Endothelial cell of umbilical vein (primary cell): ENCODE data around the gene ALG8. TPM values are rescaled to one million over a fixed set of nuclear protein-coding genes. Genes with fewer than 3 reads are reported as not detected.

Experiments used
- BruUV-seq: library from RNA; stranded (reverse); fragments of 400-500 nt; replicated peaks from 2 replicates; lab custom pipeline; 2021; lab: Mats Ljungman, UMichigan
- CTCF ChIA-PET: fragments of 300-600, 350-600 bp; sonication (Branson Sonifier 250); formaldehyde crosslinking; loops from one replicate; lab custom pipeline; 2021; ENCODE audit warnings: antibody characterized with exemption, inconsistent platforms; lab: Charles Lee
- POLR2A ChIA-PET: fragments of 300-600, 350-600 bp; sonication (Branson Sonifier 250); formaldehyde crosslinking; loops from one replicate; lab custom pipeline; 2021; ENCODE audit warnings: antibody characterized with exemption, inconsistent platforms; lab: Charles Lee
- DNase-seq: peaks from one replicate; pipeline ENCODE4 v3.0.0-alpha.2; 2011; ENCODE audit warnings: low read depth, low spot score
- FAIRE-seq: peaks from 2 replicates; lab custom pipeline; 2011; peaks lifted over from hg19 to GRCh38; lab: Jason Lieb, UNC
- H2AFZ ChIP-seq: 2 replicates; pipeline ENCODE4 v1.6.0; 2012; ENCODE audit warnings: low read depth, low read length, control low read depth, inconsistent platforms
- H3K27ac ChIP-seq: 2 replicates; pipeline ENCODE4 v1.5.1; 2011; ENCODE audit warnings: low read depth, mild to moderate bottlenecking, control low read depth, low read length, moderate library complexity; ENCODE audit not compliant: insufficient read depth
- H3K27me3 ChIP-seq, 2 experiments: 2 replicates each; pipeline versions ENCODE4 v1.6.0 to v1.6.1; 2011; ENCODE audit warnings: low read length in 2 of 2, mixed read lengths in 1 of 2; ENCODE audit not compliant: control insufficient read depth in 2 of 2, insufficient read depth in 2 of 2
- H3K36me3 ChIP-seq, 2 experiments: 2 replicates in 1 of 2; 3 replicates in 1 of 2; pipeline ENCODE4 v1.5.1; 2011; ENCODE audit warnings: low read length in 2 of 2, mild to moderate bottlenecking in 1 of 2, moderate library complexity in 1 of 2; ENCODE audit not compliant: control insufficient read depth in 2 of 2, insufficient read depth in 2 of 2; ENCODE audit errors: extremely low read depth in 1 of 2
- H3K4me1 ChIP-seq: 3 replicates; pipeline ENCODE4 v1.5.1; 2011; ENCODE audit warnings: mild to moderate bottlenecking, low read length; ENCODE audit not compliant: control insufficient read depth, insufficient read depth; ENCODE audit errors: extremely low read depth
- H3K4me2 ChIP-seq: 2 replicates; pipeline ENCODE4 v1.6.1; 2011; ENCODE audit warnings: low read length, control low read depth, mixed read lengths; ENCODE audit not compliant: insufficient read depth
- H3K4me3 ChIP-seq, 3 experiments: fragments of 200-600 bp in 1 of 3; sonication (generic), shearing (Covaris generic) in 1 of 3; replicated peaks in 1 of 3; 2 replicates each; pipeline ENCODE4 v1.5.1; 2011 to 2016; ENCODE audit warnings: control low read depth in 3 of 3, low read length in 3 of 3, mild to moderate bottlenecking in 2 of 3, inconsistent platforms in 1 of 3, low read depth in 1 of 3, moderate library complexity in 1 of 3; ENCODE audit not compliant: insufficient read depth in 1 of 3
- H3K79me2 ChIP-seq: 2 replicates; pipeline ENCODE4 v1.6.0; 2012; ENCODE audit warnings: low read length, inconsistent platforms; ENCODE audit not compliant: control insufficient read depth, insufficient read depth
- H3K9ac ChIP-seq: replicated peaks from 2 replicates; pipeline ENCODE3; 2011; ENCODE audit warnings: low read length, control low read depth; ENCODE audit not compliant: insufficient read depth; ENCODE audit errors: extremely low read depth
- H3K9me1 ChIP-seq: replicated peaks from 3 replicates; pipeline ENCODE4 v1.6.0; 2011; ENCODE audit warnings: mild to moderate bottlenecking, low read length; ENCODE audit not compliant: control insufficient read depth, insufficient read depth; ENCODE audit errors: extremely low read depth
- H3K9me3 ChIP-seq: replicated peaks from 2 replicates; pipeline ENCODE4 v1.5.1; 2012; ENCODE audit warnings: low read length, inconsistent platforms; ENCODE audit not compliant: control insufficient read depth, insufficient read depth
- H4K20me1 ChIP-seq: replicated peaks from 2 replicates; pipeline ENCODE3; 2011; ENCODE audit warnings: mild to moderate bottlenecking, low read length; ENCODE audit not compliant: control insufficient read depth, insufficient read depth; ENCODE audit errors: extremely low read depth
- CTCF ChIP-seq, 2 donors: IDR thresholded peaks; 1 replicate in 1 of 2; 2 replicates in 1 of 2; pipeline ENCODE4 v1.5.1; 2011; ENCODE audit warnings: low read length in 2 of 2, mild to moderate bottlenecking in 2 of 2, moderate library complexity in 2 of 2, control low read depth in 1 of 2, inconsistent platforms in 1 of 2, low read depth in 1 of 2; ENCODE audit not compliant: insufficient read depth in 1 of 2; ENCODE audit errors: extremely low read depth in 1 of 2
- GATA2 ChIP-seq: IDR thresholded peaks from 2 replicates; pipeline ENCODE4 v1.7.0; 2011; ENCODE audit warnings: low read depth, mild to moderate bottlenecking, moderate library complexity, mixed read lengths, low read length; ENCODE audit not compliant: insufficient read length, insufficient read depth
- JUN ChIP-seq: IDR thresholded peaks from 2 replicates; pipeline ENCODE4 v1.6.1; 2011; ENCODE audit warnings: borderline replicate concordance, low read depth; ENCODE audit not compliant: insufficient read length, insufficient read depth
- MYC ChIP-seq: IDR thresholded peaks from one replicate; pipeline ENCODE4 v1.6.1; 2011; ENCODE audit warnings: mild to moderate bottlenecking, low read depth, low read length
- POLR2A ChIP-seq: IDR thresholded peaks from 2 replicates; pipeline ENCODE4 v1.6.1; 2012; ENCODE audit warnings: low read depth, mild to moderate bottlenecking, control low read depth, low read length
- POLR2AphosphoS5 ChIP-seq: IDR thresholded peaks from 2 replicates; pipeline ENCODE4 v1.6.1; 2012; ENCODE audit warnings: low read depth, mild to moderate bottlenecking, control low read depth, low read length, moderate library complexity; ENCODE audit not compliant: insufficient read depth
- dilution Hi-C: fragments of 300-500 bp; cut with MboI; formaldehyde crosslinking; loops from one replicate; pipeline ENCODE4 v1.15.0; 2019; ENCODE audit warnings: low sequenced_read_pairs; ENCODE audit not compliant: extremely low pct_ligation_motif_present
- intact Hi-C: fragments of 100-400 bp; cut with micrococcal nuclease; formaldehyde crosslinking; loops from one replicate; pipeline ENCODE4 v1.10.0; 2022
- polyA plus RNA-seq, 4 experiments: library from polyadenylated mRNA; depleted of rRNA in 3 of 4; stranded (reverse) in 3 of 4; unstranded in 1 of 4; fragments of >200 nt; gene quantifications; 2 replicates each; pipeline versions ENCODE4 v1.2.1 to v1.2.3, GENCODE V29; 2011 to 2012; ENCODE audit warnings: missing spikeins in 1 of 4
- total RNA-seq: library from RNA; stranded (reverse); gene quantifications from 2 replicates; pipeline ENCODE4 v1.2.3, GENCODE V29; 2021

The ALG8 gene
- total and polyA plus RNA-seq, 2 donors (not counting 3 experiments of a cell fraction or from before 2014, with no cell fraction given): 43.9 to 48.2 TPM

DNA sequence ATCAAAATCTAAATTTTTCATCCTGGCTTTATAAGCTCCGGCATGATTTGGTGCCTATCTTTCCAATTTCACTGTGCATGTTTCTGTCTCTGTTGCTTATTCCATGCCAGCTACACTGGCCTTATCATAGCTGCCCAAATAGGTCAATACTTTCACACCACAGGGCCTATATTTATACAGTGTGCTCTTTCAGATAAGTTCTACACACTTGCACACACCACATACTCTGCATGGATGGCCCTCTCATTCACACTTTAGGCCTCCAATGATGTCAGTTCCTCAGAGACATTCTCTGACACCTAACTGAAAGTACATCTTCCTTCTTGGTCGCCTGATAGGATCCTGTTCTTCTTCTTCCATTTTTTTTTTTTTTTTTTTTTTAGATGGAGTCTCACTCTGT is 7.0 kb downstream of the ALG8 start:
- no peak overlapping the region for H2AFZ ChIP-seq
- DNase-seq (no peak), FAIRE-seq (no peak)
- POLR2A ChIA-PET: no interaction called here
- no peak overlapping the region for H3K27ac ChIP-seq
- H3K79me2 ChIP-seq: no peaks in the 10 kb centered on the region
- no peak overlapping the region for H3K9ac ChIP-seq
- no peak overlapping the region for H3K4me2 ChIP-seq
- no peaks in the 10 kb centered on the region for H3K9me3 ChIP-seq
- no peaks in the 10 kb centered on the region for H4K20me1 ChIP-seq
- TF ChIP-seq GATA2: no peak
- TF ChIP-seq CTCF (IDR thresholded peaks at IDR 0.05; ENCODE audit: extremely low read depth in 1 of 2, insufficient read depth in 1 of 2, low read depth in 1 of 2, low read length in 2 of 2): no peak
- CTCF ChIA-PET: interaction anchor here (1.3 kb wide), 1 partner anchor 17 kb away, joined by 3 read pairs; no protein-coding TSS in a partner anchor
- no peak overlapping the region for H3K4me3 ChIP-seq
- dilution Hi-C loops: no loop called here
- H3K4me1 ChIP-seq: no peaks in the 10 kb centered on the region
- BruUV-seq: no TSS peak
- no peaks in the 10 kb centered on the region for H3K36me3 ChIP-seq
- no peaks in the 10 kb centered on the region for H3K27me3 ChIP-seq
- H3K9me1 ChIP-seq: no peaks in the 10 kb centered on the region
- intact Hi-C loops: no loop called here

DNA sequence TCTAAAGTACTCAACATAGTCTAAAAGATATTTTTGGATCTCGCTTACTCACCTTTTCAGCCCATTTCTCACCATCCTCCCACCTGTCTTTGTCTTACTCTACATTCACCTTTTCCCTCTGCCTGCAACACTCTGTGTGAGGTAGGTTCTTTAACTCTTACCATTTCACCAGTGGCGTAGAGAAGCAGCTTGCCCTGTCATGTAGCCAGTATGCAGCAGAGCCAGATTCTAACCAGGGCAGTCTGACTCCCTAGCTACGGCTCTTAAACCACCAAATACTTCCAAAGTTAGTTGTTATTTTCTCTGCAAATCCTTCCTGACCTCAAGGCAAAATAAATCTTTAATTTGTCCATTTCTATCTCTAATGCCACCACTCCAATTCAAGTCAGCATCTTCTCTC is 7.5 kb downstream of the ALG8 start:
- H3K9ac ChIP-seq: no peak overlapping the region
- ChIA-PET CTCF (interaction anchor here (0.6 to 1.3 kb wide), 7 partner anchors 8 to 432 kb away, joined by 3 read pairs; partner anchors contain the start of gene ALG8), POLR2A (no interaction called here)
- H3K27ac ChIP-seq: no peak overlapping the region
- no peaks in the 10 kb centered on the region for H3K9me3 ChIP-seq
- H3K4me2 ChIP-seq: no peak overlapping the region
- H4K20me1 ChIP-seq: no peaks in the 10 kb centered on the region
- no peaks in the 10 kb centered on the region for H3K36me3 ChIP-seq
- BruUV-seq: no TSS peak
- no peak overlapping the region for H2AFZ ChIP-seq
- FAIRE-seq: no peak
- no peak for DNase-seq
- no peaks in the 10 kb centered on the region for H3K79me2 ChIP-seq
- dilution Hi-C loops (no loop called here), intact Hi-C loops (no loop called here)
- no peaks in the 10 kb centered on the region for H3K9me1 ChIP-seq
- H3K27me3 ChIP-seq: no peaks in the 10 kb centered on the region
- H3K4me1 ChIP-seq: no peaks in the 10 kb centered on the region
- TF ChIP-seq MYC: no peak
- TF ChIP-seq POLR2AphosphoS5: no peak
- TF ChIP-seq CTCF (IDR thresholded peaks at IDR 0.05; ENCODE audit: extremely low read depth in 1 of 2, insufficient read depth in 1 of 2, low read depth in 1 of 2, low read length in 2 of 2): no peak
- TF ChIP-seq JUN: no peak
- TF ChIP-seq POLR2A: no peak
- H3K4me3 ChIP-seq: no peak overlapping the region
